G401 (cell line): ENCODE results near the gene KNOP1. TPM values are rescaled to one million over a fixed set of nuclear protein-coding genes. Genes with fewer than 3 reads are reported as not detected.
A peak's percentile ranks its signal among the peaks of the same experiment; 100 is the strongest.

Source experiments
- DNase-seq: peaks from one replicate; pipeline ENCODE4 v3.0.0-alpha.2; 2015; ENCODE audit warnings: low spot score
- in situ Hi-C: cut with HindIII; loops from 2 replicates; pipeline ENCODE4 v1.10.0; 2016; ENCODE audit warnings: low sequenced_read_pairs, mixed read lengths
- total RNA-seq: library from RNA; depleted of rRNA; stranded (reverse); fragments of >200 nt; shearing (Covaris generic); gene quantifications from 2 replicates; pipeline ENCODE4 v1.2.3, GENCODE V29; 2014; rRNA removed

The KNOP1 gene
- total RNA-seq, 1 experiment from 2014 or later = 16.8 TPM

- in situ Hi-C loops = no loop called here
- DNase-seq = no peak
Measured at GRCh38 chr16:19660432-19660831, 57.6 kb downstream of the KNOP1 start.

- in situ Hi-C loops = no loop called here
Measured at GRCh38 chr16:19659554-19659953, 58.5 kb downstream of the KNOP1 start.

GRCh38 chr16:19657831-19658230, 60.2 kb downstream of the KNOP1 start:
- in situ Hi-C loops = no loop called here
- no peak for DNase-seq

More at GRCh38 chr16:19659554-19659953, 58.5 kb downstream of the KNOP1 start:
- peak; percentile 25 for DNase-seq

GRCh38 chr16:19655242-19655777, 62.7 kb downstream of the KNOP1 start:
- in situ Hi-C loops = no loop called here
- DNase-seq = no peak

GRCh38 chr16:19654147-19654546, 63.9 kb downstream of the KNOP1 start:
- in situ Hi-C loops = no loop called here
- no peak for DNase-seq

Other genes starting within 250 kb of the KNOP1 start
- 49.7 and 68.7 TPM in 2 replicates for gene GDE1, start 196.1 kb downstream of the KNOP1 start, total RNA-seq
- 20.4 and 22.9 TPM in 2 replicates for gene CCP110, start 194.3 kb downstream of the KNOP1 start, total RNA-seq
- gene VPS35L, start 162.5 kb downstream of the KNOP1 start, total RNA-seq = 18.7 and 23.9 TPM in 2 replicates
- 5.6 and 6.6 TPM in 2 replicates for gene IQCK, start within 50 bp of the KNOP1 start, total RNA-seq
- 0.88 and 2.5 TPM in 2 replicates for gene GPRC5B, start 166.6 kb upstream of the KNOP1 start, total RNA-seq